ENCODE measurements around the gene PPP2R3B.
A peak's percentile ranks its signal among the peaks of the same experiment; 100 is the strongest.
"Not testable (repeated sequence)": the region's sequence is repeated elsewhere in the genome, so short reads cannot be mapped to it uniquely, and the experiment has no call there.

PPP2R3B gene

GRCh38 chrX:357035-357692, 29.5 kb downstream of the PPP2R3B start:
- Histone ChIP-seq H3K27me3 (replicated peaks; ENCODE audit: control insufficient read depth, insufficient read depth, low read length) (no peaks in the 10 kb centered on the region), H3K36me3 (ENCODE audit: control insufficient read depth, insufficient read depth, low read length, severe bottlenecking) (peaks cover 7% of the 10 kb centered on the region), H3K9me3 (ENCODE audit: control insufficient read depth, low read length) (peaks cover 14% of the 10 kb centered on the region), H3K4me3 (ENCODE audit: low read length) (no peak overlapping the region), H3K4me1 (ENCODE audit: control insufficient read depth, insufficient read depth, low read length) (no peaks in the 10 kb centered on the region), H3K9ac (ENCODE audit: low read length) (no peak overlapping the region)
- DNase-seq (ENCODE audit: low read depth), result no peak

- no peak overlapping the region for H3K9ac ChIP-seq (ENCODE audit: low read length)
- peaks cover 7% of the 10 kb centered on the region for H3K36me3 ChIP-seq (ENCODE audit: control insufficient read depth, insufficient read depth, low read length, severe bottlenecking)
- H3K4me1 ChIP-seq (ENCODE audit: control insufficient read depth, insufficient read depth, low read length), result no peaks in the 10 kb centered on the region
- peaks cover 14% of the 10 kb centered on the region for H3K9me3 ChIP-seq (ENCODE audit: control insufficient read depth, low read length)
- H3K27me3 ChIP-seq (replicated peaks; ENCODE audit: control insufficient read depth, insufficient read depth, low read length), result no peaks in the 10 kb centered on the region
- DNase-seq (ENCODE audit: low read depth), result peak; percentile 43
- H3K4me3 ChIP-seq (ENCODE audit: low read length), result no peak overlapping the region
Observed at GRCh38 chrX:356385-357034, 30.2 kb downstream of the PPP2R3B start.

- Histone ChIP-seq H3K27me3 (replicated peaks; ENCODE audit: control insufficient read depth, insufficient read depth, low read length) (no peaks in the 10 kb centered on the region), H3K4me1 (ENCODE audit: control insufficient read depth, insufficient read depth, low read length) (no peaks in the 10 kb centered on the region), H3K9ac (ENCODE audit: low read length) (no peak overlapping the region), H3K4me3 (ENCODE audit: low read length) (no peak overlapping the region), H3K36me3 (ENCODE audit: control insufficient read depth, insufficient read depth, low read length, severe bottlenecking) (peaks cover 7% of the 10 kb centered on the region), H3K9me3 (ENCODE audit: control insufficient read depth, low read length) (peaks cover 10% of the 10 kb centered on the region)
- DNase-seq (ENCODE audit: low read depth), result no peak
Observed at GRCh38 chrX:355329-356050, 31.2 kb downstream of the PPP2R3B start.

GRCh38 chrX:353566-354535, 32.9 kb downstream of the PPP2R3B start:
- no peak overlapping the region for H3K9ac ChIP-seq (ENCODE audit: low read length)
- no peaks in the 10 kb centered on the region for H3K36me3 ChIP-seq (ENCODE audit: control insufficient read depth, insufficient read depth, low read length, severe bottlenecking)
- no peaks in the 10 kb centered on the region for H3K4me1 ChIP-seq (ENCODE audit: control insufficient read depth, insufficient read depth, low read length)
- no peaks in the 10 kb centered on the region for H3K9me3 ChIP-seq (ENCODE audit: control insufficient read depth, low read length)
- H3K4me3 ChIP-seq (ENCODE audit: low read length), result no peak overlapping the region
- H3K27me3 ChIP-seq (replicated peaks; ENCODE audit: control insufficient read depth, insufficient read depth, low read length), result no peaks in the 10 kb centered on the region
- DNase-seq (ENCODE audit: low read depth), result no peak

GRCh38 chrX:352582-353314, 34.0 kb downstream of the PPP2R3B start:
- Histone ChIP-seq H3K27me3 (replicated peaks; ENCODE audit: control insufficient read depth, insufficient read depth, low read length) (no peaks in the 10 kb centered on the region), H3K36me3 (ENCODE audit: control insufficient read depth, insufficient read depth, low read length, severe bottlenecking) (no peaks in the 10 kb centered on the region), H3K4me3 (ENCODE audit: low read length) (no peak overlapping the region), H3K4me1 (ENCODE audit: control insufficient read depth, insufficient read depth, low read length) (no peaks in the 10 kb centered on the region), H3K9me3 (ENCODE audit: control insufficient read depth, low read length) (no peaks in the 10 kb centered on the region), H3K9ac (ENCODE audit: low read length) (no peak overlapping the region)
- DNase-seq (ENCODE audit: low read depth), result no peak

GRCh38 chrX:352181-352580, 34.5 kb downstream of the PPP2R3B start:
- Histone ChIP-seq H3K4me1 (ENCODE audit: control insufficient read depth, insufficient read depth, low read length) (no peaks in the 10 kb centered on the region), H3K9ac (ENCODE audit: low read length) (no peak overlapping the region), H3K4me3 (ENCODE audit: low read length) (no peak overlapping the region), H3K36me3 (ENCODE audit: control insufficient read depth, insufficient read depth, low read length, severe bottlenecking) (no peaks in the 10 kb centered on the region), H3K9me3 (ENCODE audit: control insufficient read depth, low read length) (no peaks in the 10 kb centered on the region), H3K27me3 (replicated peaks; ENCODE audit: control insufficient read depth, insufficient read depth, low read length) (no peaks in the 10 kb centered on the region)
- no peak for DNase-seq (ENCODE audit: low read depth)

- H3K4me3 ChIP-seq (ENCODE audit: low read length), result no peak overlapping the region
- H3K4me1 ChIP-seq (ENCODE audit: control insufficient read depth, insufficient read depth, low read length), result no peaks in the 10 kb centered on the region
- no peak overlapping the region for H3K9ac ChIP-seq (ENCODE audit: low read length)
- H3K36me3 ChIP-seq (ENCODE audit: control insufficient read depth, insufficient read depth, low read length, severe bottlenecking), result no peaks in the 10 kb centered on the region
- H3K9me3 ChIP-seq (ENCODE audit: control insufficient read depth, low read length), result no peaks in the 10 kb centered on the region
- no peak for DNase-seq (ENCODE audit: low read depth)
- no peaks in the 10 kb centered on the region for H3K27me3 ChIP-seq (replicated peaks; ENCODE audit: control insufficient read depth, insufficient read depth, low read length)
Observed at GRCh38 chrX:351736-352135, 35.0 kb downstream of the PPP2R3B start.

GRCh38 chrX:351324-351641, 35.4 kb downstream of the PPP2R3B start:
- H3K9me3 ChIP-seq (ENCODE audit: control insufficient read depth, low read length); DNase-seq (ENCODE audit: low read depth); H3K9ac ChIP-seq (ENCODE audit: low read length); H3K27me3 ChIP-seq (replicated peaks; ENCODE audit: control insufficient read depth, insufficient read depth, low read length); H3K36me3 ChIP-seq (ENCODE audit: control insufficient read depth, insufficient read depth, low read length, severe bottlenecking); H3K4me1 ChIP-seq (ENCODE audit: control insufficient read depth, insufficient read depth, low read length); H3K4me3 ChIP-seq (ENCODE audit: low read length): not testable (repeated sequence)

GRCh38 chrX:350534-351323, 36.0 kb downstream of the PPP2R3B start:
- no peak overlapping the region for H3K9ac ChIP-seq (ENCODE audit: low read length)
- no peak overlapping the region for H3K4me3 ChIP-seq (ENCODE audit: low read length)

GRCh38 chrX:350148-350533, 36.6 kb downstream of the PPP2R3B start:
- Histone ChIP-seq H3K4me1 (ENCODE audit: control insufficient read depth, insufficient read depth, low read length) (no peaks in the 10 kb centered on the region), H3K9ac (ENCODE audit: low read length) (no peak overlapping the region), H3K4me3 (ENCODE audit: low read length) (no peak overlapping the region), H3K36me3 (ENCODE audit: control insufficient read depth, insufficient read depth, low read length, severe bottlenecking) (peaks cover under 1% of the 10 kb centered on the region), H3K27me3 (replicated peaks; ENCODE audit: control insufficient read depth, insufficient read depth, low read length) (no peaks in the 10 kb centered on the region), H3K9me3 (ENCODE audit: control insufficient read depth, low read length) (no peaks in the 10 kb centered on the region)
- no peak for DNase-seq (ENCODE audit: low read depth)

More at GRCh38 chrX:350534-351323, 36.0 kb downstream of the PPP2R3B start:
- Histone ChIP-seq H3K36me3 (ENCODE audit: control insufficient read depth, insufficient read depth, low read length, severe bottlenecking) (no peaks in the 10 kb centered on the region), H3K27me3 (replicated peaks; ENCODE audit: control insufficient read depth, insufficient read depth, low read length) (no peaks in the 10 kb centered on the region), H3K9me3 (ENCODE audit: control insufficient read depth, low read length) (no peaks in the 10 kb centered on the region), H3K4me1 (ENCODE audit: control insufficient read depth, insufficient read depth, low read length) (no peaks in the 10 kb centered on the region)
- DNase-seq (ENCODE audit: low read depth), result no peak
